Sigmoid colon (tissue), 4 donors: ENCODE measurements around the gene KAT2B.
A peak's percentile ranks its signal among the peaks of the same experiment; 100 is the strongest.

ENCODE experiments used
- EP300 ChIP-seq, 4 donors: sonication (generic); formaldehyde crosslinking; IDR thresholded peaks; one replicate each; pipeline ENCODE4 v1.6.1; 2017; ENCODE audit warnings: antibody characterized with exemption in 4 of 4
- POLR2A ChIP-seq, 2 donors: fragments of 450-650 bp; IDR thresholded peaks; one replicate each; pipeline ENCODE4 v1.6.1; 2016; ENCODE audit warnings: antibody characterized with exemption in 2 of 2, mild to moderate bottlenecking in 2 of 2, moderate library complexity in 2 of 2
- POLR2AphosphoS5 ChIP-seq, 4 donors: sonication (generic); formaldehyde crosslinking; IDR thresholded peaks; one replicate each; pipeline ENCODE4 v1.6.1; 2017; ENCODE audit warnings: antibody characterized with exemption in 4 of 4
- TF ChIP-seq, protein P1 (sequence below), 4 experiments: fragments of 450-650 bp in 3 of 4; fragments of 200-600 bp in 1 of 4; IDR thresholded peaks; one replicate each; pipeline ENCODE4 v1.5.1; 2016 to 2019; ENCODE audit warnings: antibody characterized with exemption in 4 of 4, mild to moderate bottlenecking in 3 of 4, moderate library complexity in 2 of 4

GRCh38 chr3:20060974-20061685, 20.9 kb downstream of the KAT2B start:
- TF ChIP-seq, protein P1, sequence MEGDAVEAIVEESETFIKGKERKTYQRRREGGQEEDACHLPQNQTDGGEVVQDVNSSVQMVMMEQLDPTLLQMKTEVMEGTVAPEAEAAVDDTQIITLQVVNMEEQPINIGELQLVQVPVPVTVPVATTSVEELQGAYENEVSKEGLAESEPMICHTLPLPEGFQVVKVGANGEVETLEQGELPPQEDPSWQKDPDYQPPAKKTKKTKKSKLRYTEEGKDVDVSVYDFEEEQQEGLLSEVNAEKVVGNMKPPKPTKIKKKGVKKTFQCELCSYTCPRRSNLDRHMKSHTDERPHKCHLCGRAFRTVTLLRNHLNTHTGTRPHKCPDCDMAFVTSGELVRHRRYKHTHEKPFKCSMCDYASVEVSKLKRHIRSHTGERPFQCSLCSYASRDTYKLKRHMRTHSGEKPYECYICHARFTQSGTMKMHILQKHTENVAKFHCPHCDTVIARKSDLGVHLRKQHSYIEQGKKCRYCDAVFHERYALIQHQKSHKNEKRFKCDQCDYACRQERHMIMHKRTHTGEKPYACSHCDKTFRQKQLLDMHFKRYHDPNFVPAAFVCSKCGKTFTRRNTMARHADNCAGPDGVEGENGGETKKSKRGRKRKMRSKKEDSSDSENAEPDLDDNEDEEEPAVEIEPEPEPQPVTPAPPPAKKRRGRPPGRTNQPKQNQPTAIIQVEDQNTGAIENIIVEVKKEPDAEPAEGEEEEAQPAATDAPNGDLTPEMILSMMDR (IDR thresholded peaks at IDR 0.05) = no peak
- TF ChIP-seq EP300 (IDR thresholded peaks at IDR 0.05) = no peak
- TF ChIP-seq POLR2AphosphoS5 (IDR thresholded peaks at IDR 0.05) = peak in 2 of 4 donors; percentile 12 to 13
- no peak for TF ChIP-seq POLR2A (IDR thresholded peaks at IDR 0.05)
